Naive thymus-derived CD8-positive, alpha-beta T cell (primary cell): ENCODE data around the gene HELZ. TPM values are rescaled to one million over a fixed set of nuclear protein-coding genes. Genes with fewer than 3 reads are reported as not detected.
"Not testable (repeated sequence)": the region's sequence is repeated elsewhere in the genome, so short reads cannot be mapped to it uniquely, and the experiment has no call there.

Source experiments
- ATAC-seq, 2 donors: fragments of 150-1000 bp; cut with Tn5 transposase in 1 of 2; sonication (Bioruptor Pico), chemical (Tn5 transposase) in 1 of 2; 1 replicate in 1 of 2; 2 replicates in 1 of 2; pipeline ENCODE4 v1.10.0; 2021; ENCODE audit warnings: mild to moderate bottlenecking in 2 of 2, moderate library complexity in 2 of 2
- POLR2A ChIA-PET: fragments of 350-600 bp; sonication (Branson Sonifier 250); formaldehyde crosslinking; loops from one replicate; lab custom pipeline; 2021; ENCODE audit warnings: antibody characterized with exemption; lab: Charles Lee
- DNase-seq, 10 donors: peaks; one replicate each; pipeline versions ENCODE4 v3.0.0 to v3.0.0-alpha.2; 2020 to 2022
- H3K27ac Mint-ChIP-seq, 10 donors: one replicate each; pipeline ENCODE4 v1.8.0; 2020 to 2022; ENCODE audit warnings: mild to moderate bottlenecking in 10 of 10, mixed read lengths in 10 of 10, moderate library complexity in 4 of 10, inconsistent platforms in 1 of 10
- H3K27me3 Mint-ChIP-seq, 5 donors: one replicate each; pipeline ENCODE4 v1.8.0; 2021 to 2022; ENCODE audit warnings: mixed read lengths in 5 of 5
- H3K36me3 Mint-ChIP-seq, 3 donors: one replicate each; pipeline ENCODE4 v1.8.0; 2020 to 2022; ENCODE audit warnings: mixed read lengths in 3 of 3, mild to moderate bottlenecking in 2 of 3, inconsistent platforms in 1 of 3
- H3K4me1 Mint-ChIP-seq, 4 donors: one replicate each; pipeline ENCODE4 v1.8.0; 2021 to 2022; ENCODE audit warnings: mixed read lengths in 4 of 4
- H3K4me3 Mint-ChIP-seq, 10 donors: one replicate each; pipeline ENCODE4 v1.8.0; 2020 to 2022; ENCODE audit warnings: mild to moderate bottlenecking in 10 of 10, mixed read lengths in 10 of 10, moderate library complexity in 6 of 10, inconsistent platforms in 1 of 10
- H3K9me3 Mint-ChIP-seq, 9 donors: one replicate each; pipeline ENCODE4 v1.8.0; 2020 to 2022; ENCODE audit warnings: mixed read lengths in 9 of 9, mild to moderate bottlenecking in 3 of 9, inconsistent platforms in 1 of 9, moderate library complexity in 1 of 9
- polyA plus RNA-seq, 3 donors: library from polyadenylated mRNA; unstranded; fragments of 300-500 nt; fragmentation: Illumina TruSeq; gene quantifications; one replicate each; pipeline ENCODE4 v1.2.3, GENCODE V29; 2021
- total RNA-seq, 8 experiments: library from RNA in 2 of 8; stranded (reverse) in 2 of 8; gene quantifications; one replicate each; pipeline ENCODE4 v1.2.3 and lab custom pipeline; 2021 to 2026

The HELZ gene
- total and polyA plus RNA-seq, 5 experiments from 2014 or later, result 43.0 to 75.1 (median 48.6) TPM

GRCh38 chr17:67197023-67197422 is 48.0 kb downstream of the HELZ start:
- POLR2A ChIA-PET, result interaction anchor here (0.5 kb wide), 1 partner anchor 57 kb away, joined by 3 read pairs; no protein-coding TSS in a partner anchor
- H3K27me3 Mint-ChIP-seq, H3K4me3 Mint-ChIP-seq: not testable (repeated sequence)
- Mint-ChIP-seq H3K4me1 (peaks cover 8 to 18% (median 11%) of the 10 kb centered on the region in 4 donors), H3K27ac (peak overlapping the region in 6 of 10 donors; percentile 2 to 65 (median 53)), H3K9me3 (peaks cover 0 to 11% (median 0%) of the 10 kb centered on the region in 9 donors), H3K36me3 (peaks cover 15 to 78% (median 41%) of the 10 kb centered on the region in 3 donors)
- DNase-seq (peak in 1 of 10 donors; percentile 2), ATAC-seq (peak in 1 of 2 donors; percentile 39)

DNA sequence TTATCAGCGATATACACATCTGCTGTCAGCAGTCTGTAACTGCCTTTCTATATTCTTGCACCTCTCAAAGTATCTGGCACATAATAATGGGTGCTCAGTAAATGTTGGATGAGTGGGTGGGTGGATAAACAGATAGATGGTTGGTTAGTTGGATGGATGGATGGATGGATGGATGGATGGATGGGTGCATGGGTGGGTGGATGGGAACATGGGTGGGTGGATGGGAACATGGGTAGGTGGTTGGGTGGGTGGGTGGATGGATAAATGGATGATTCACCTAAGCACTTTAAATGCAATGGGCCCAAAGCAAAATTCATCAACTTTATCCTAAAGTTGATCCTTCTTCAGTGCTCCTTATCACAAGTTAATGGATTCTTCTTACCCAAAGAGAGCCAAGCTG is 48.6 kb downstream of the HELZ start:
- DNase-seq (no peak), ATAC-seq (no peak)
- Mint-ChIP-seq H3K4me1 (peaks cover 8 to 18% (median 11%) of the 10 kb centered on the region in 4 donors), H3K27ac (peak overlapping the region in 1 of 10 donors; percentile 53), H3K36me3 (peaks cover 15 to 75% (median 41%) of the 10 kb centered on the region in 3 donors), H3K4me3 (no peak overlapping the region), H3K27me3 (no peaks in the 10 kb centered on the region), H3K9me3 (peaks cover 0 to 11% (median 0%) of the 10 kb centered on the region in 9 donors)
- POLR2A ChIA-PET, result interaction anchor here (0.5 kb wide), 1 partner anchor 57 kb away, joined by 3 read pairs; no protein-coding TSS in a partner anchor

DNA sequence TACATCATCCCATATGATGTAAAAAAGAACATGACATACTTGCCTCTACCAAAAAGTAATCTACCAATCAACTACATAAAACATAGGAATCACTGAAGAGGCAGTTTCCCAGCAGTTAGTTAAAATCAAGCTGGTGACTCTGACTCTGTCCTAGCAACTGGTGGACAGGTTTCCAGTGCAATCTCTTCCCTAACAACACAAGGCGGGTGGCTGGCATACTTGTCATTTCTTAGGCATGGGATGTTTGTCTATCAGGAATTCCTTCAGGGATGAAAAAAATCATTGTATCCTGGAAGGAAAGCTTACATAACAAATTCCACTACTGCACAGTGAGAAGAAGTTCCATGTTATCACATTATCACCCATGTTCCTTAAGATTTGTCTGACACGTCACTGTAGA is 50.9 kb downstream of the HELZ start:
- Mint-ChIP-seq H3K9me3 (peaks cover 0 to 11% (median 0%) of the 10 kb centered on the region in 9 donors), H3K4me3 (no peak overlapping the region), H3K4me1 (peaks cover 6 to 11% (median 10%) of the 10 kb centered on the region in 4 donors), H3K27me3 (no peaks in the 10 kb centered on the region), H3K27ac (peak overlapping the region in 1 of 10 donors; percentile 43), H3K36me3 (peaks cover 9 to 69% (median 29%) of the 10 kb centered on the region in 3 donors)
- no peak for DNase-seq
- ATAC-seq, result no peak
- POLR2A ChIA-PET, result no interaction called here

GRCh38 chr17:67187927-67188326 is 57.1 kb downstream of the HELZ start:
- Mint-ChIP-seq H3K36me3 (peaks cover 9 to 57% (median 17%) of the 10 kb centered on the region in 3 donors), H3K9me3 (no peaks in the 10 kb centered on the region), H3K27me3 (no peaks in the 10 kb centered on the region), H3K27ac (no peak overlapping the region), H3K4me1 (peaks cover 0 to 12% (median 3%) of the 10 kb centered on the region in 4 donors), H3K4me3 (no peak overlapping the region)
- no peak for ATAC-seq
- POLR2A ChIA-PET, result no interaction called here
- DNase-seq, result no peak

GRCh38 chr17:67186782-67187181 is 58.2 kb downstream of the HELZ start:
- Mint-ChIP-seq H3K36me3 (peaks cover 9 to 60% (median 17%) of the 10 kb centered on the region in 3 donors), H3K4me3 (no peak overlapping the region), H3K9me3 (no peaks in the 10 kb centered on the region), H3K27me3 (no peaks in the 10 kb centered on the region), H3K27ac (no peak overlapping the region), H3K4me1 (peaks cover 0 to 12% (median 3%) of the 10 kb centered on the region in 4 donors)
- ATAC-seq (no peak), DNase-seq (no peak)
- POLR2A ChIA-PET, result no interaction called here

DNA sequence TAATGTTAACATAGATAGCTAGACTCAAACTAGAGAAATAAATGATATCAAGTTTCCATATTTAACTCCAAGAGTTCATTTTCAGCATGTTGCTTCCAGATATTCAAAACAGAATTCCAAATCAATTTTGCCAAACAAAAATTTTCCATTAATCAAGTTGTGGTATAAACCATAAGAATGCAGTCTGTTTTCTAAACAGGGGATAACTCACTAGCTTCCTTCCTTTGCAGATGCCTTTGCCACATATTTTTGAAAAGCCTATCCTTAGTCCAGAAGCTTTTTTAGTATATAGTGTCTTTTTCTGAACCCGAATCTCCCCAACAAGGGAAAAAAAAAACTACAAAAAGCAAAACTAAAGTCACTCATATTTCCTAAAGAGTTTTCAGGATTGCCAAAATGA is 61.5 kb downstream of the HELZ start:
- Mint-ChIP-seq H3K4me3 (no peak overlapping the region), H3K27ac (peak overlapping the region in 1 of 10 donors; percentile 43), H3K27me3 (no peaks in the 10 kb centered on the region), H3K4me1 (peaks cover 0 to 11% (median 3%) of the 10 kb centered on the region in 4 donors), H3K36me3 (peaks cover 6 to 60% (median 14%) of the 10 kb centered on the region in 3 donors), H3K9me3 (no peaks in the 10 kb centered on the region)
- no peak for DNase-seq
- ATAC-seq, result no peak
- POLR2A ChIA-PET, result interaction anchor here (0.6 kb wide), 1 partner anchor 105 kb away, joined by 5 read pairs; no protein-coding TSS in a partner anchor

DNA sequence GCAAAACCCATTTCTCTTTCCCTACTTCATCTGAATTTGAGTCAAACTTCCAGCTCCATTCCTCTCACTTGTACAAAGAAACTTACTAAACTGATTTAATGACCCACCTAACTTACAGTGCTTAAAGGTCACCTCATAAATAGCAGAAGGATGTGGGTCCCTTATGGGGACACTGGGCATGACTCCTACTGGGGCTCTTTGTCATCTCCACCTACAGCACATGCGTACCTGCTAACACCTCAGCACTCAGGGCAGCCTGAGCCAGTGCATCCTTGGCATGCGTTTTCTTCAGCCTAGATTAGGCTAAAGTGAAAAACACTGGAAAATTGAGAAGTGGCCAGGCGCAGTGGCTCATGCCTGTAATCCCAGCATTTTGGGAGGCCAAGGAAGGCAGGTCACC is 63.2 kb downstream of the HELZ start:
- DNase-seq (no peak), ATAC-seq (no peak)
- Mint-ChIP-seq H3K4me1 (peaks cover 0 to 5% (median 2%) of the 10 kb centered on the region in 4 donors), H3K4me3 (no peak overlapping the region), H3K36me3 (peaks cover 7 to 57% (median 8%) of the 10 kb centered on the region in 3 donors), H3K9me3 (no peaks in the 10 kb centered on the region), H3K27ac (peak overlapping the region in 1 of 10 donors; percentile 31), H3K27me3 (no peaks in the 10 kb centered on the region)
- POLR2A ChIA-PET, result no interaction called here

GRCh38 chr17:67180275-67180674 is 64.7 kb downstream of the HELZ start:
- peak overlapping the region in 1 of 10 donors; percentile 72 for H3K27ac Mint-ChIP-seq
- no peaks in the 10 kb centered on the region for H3K9me3 Mint-ChIP-seq
- POLR2A ChIA-PET, result no interaction called here
- DNase-seq (no peak), ATAC-seq (no peak)
- peaks cover 0 to 1% (median 0%) of the 10 kb centered on the region in 4 donors for H3K4me1 Mint-ChIP-seq
- no peak overlapping the region for H3K4me3 Mint-ChIP-seq
- no peaks in the 10 kb centered on the region for H3K27me3 Mint-ChIP-seq
- peaks cover 7 to 57% (median 15%) of the 10 kb centered on the region in 3 donors for H3K36me3 Mint-ChIP-seq

DNA sequence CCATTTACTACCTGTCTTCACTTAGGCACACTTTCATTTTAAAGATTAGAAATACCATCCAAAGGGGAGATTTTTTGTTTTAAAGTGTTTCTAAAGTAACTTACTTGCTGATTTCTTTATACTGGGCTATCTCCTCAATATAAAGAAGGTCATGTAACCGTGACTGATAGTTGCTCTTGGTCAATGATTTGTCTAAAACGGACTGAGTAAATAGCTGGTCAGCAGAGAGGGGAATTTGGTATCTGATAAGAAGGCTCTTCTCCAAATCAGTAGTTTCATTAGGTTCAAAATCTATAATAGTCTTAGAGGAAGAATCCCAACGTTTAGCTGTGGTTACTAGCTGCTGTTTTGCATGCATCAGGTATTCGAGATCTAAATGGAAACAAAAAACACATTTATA is 66.4 kb downstream of the HELZ start:
- H3K4me1 Mint-ChIP-seq, result peaks cover 0 to 2% (median 0%) of the 10 kb centered on the region in 4 donors
- peaks cover 7 to 65% (median 21%) of the 10 kb centered on the region in 3 donors for H3K36me3 Mint-ChIP-seq
- H3K4me3 Mint-ChIP-seq, result no peak overlapping the region
- DNase-seq (no peak), ATAC-seq (no peak)
- POLR2A ChIA-PET, result interaction anchor here (0.6 kb wide), 1 partner anchor 373 kb away, joined by 3 read pairs; no protein-coding TSS in a partner anchor
- no peaks in the 10 kb centered on the region for H3K9me3 Mint-ChIP-seq
- H3K27ac Mint-ChIP-seq, result no peak overlapping the region
- no peaks in the 10 kb centered on the region for H3K27me3 Mint-ChIP-seq

GRCh38 chr17:67177732-67178131 is 67.3 kb downstream of the HELZ start:
- Mint-ChIP-seq H3K4me1 (peaks cover 0 to 5% (median 0%) of the 10 kb centered on the region in 4 donors), H3K4me3 (no peak overlapping the region), H3K36me3 (peaks cover 7 to 67% (median 21%) of the 10 kb centered on the region in 3 donors), H3K9me3 (no peaks in the 10 kb centered on the region), H3K27ac (no peak overlapping the region), H3K27me3 (no peaks in the 10 kb centered on the region)
- no peak for DNase-seq
- no peak for ATAC-seq
- POLR2A ChIA-PET, result no interaction called here

GRCh38 chr17:67174190-67174589 is 70.8 kb downstream of the HELZ start:
- Mint-ChIP-seq H3K27me3 (no peaks in the 10 kb centered on the region), H3K9me3 (no peaks in the 10 kb centered on the region), H3K36me3 (peaks cover 7 to 70% (median 17%) of the 10 kb centered on the region in 3 donors), H3K4me1 (peaks cover 8 to 16% (median 14%) of the 10 kb centered on the region in 4 donors), H3K4me3 (no peak overlapping the region), H3K27ac (peak overlapping the region in 1 of 10 donors; percentile 62)
- no peak for ATAC-seq
- POLR2A ChIA-PET, result no interaction called here
- no peak for DNase-seq

- ATAC-seq, result no peak
- peak overlapping the region in 2 of 10 donors; percentile 1 to 6 for H3K27ac Mint-ChIP-seq
- no peak overlapping the region for H3K4me3 Mint-ChIP-seq
- peaks cover 0 to 68% (median 14%) of the 10 kb centered on the region in 3 donors for H3K36me3 Mint-ChIP-seq
- no peak for DNase-seq
- POLR2A ChIA-PET, result interaction anchor here (0.6 kb wide), 1 partner anchor 583 kb away, joined by 6 read pairs; no protein-coding TSS in a partner anchor
- no peaks in the 10 kb centered on the region for H3K9me3 Mint-ChIP-seq
- peaks cover 8 to 16% (median 14%) of the 10 kb centered on the region in 4 donors for H3K4me1 Mint-ChIP-seq
- no peaks in the 10 kb centered on the region for H3K27me3 Mint-ChIP-seq
These were observed 73.4 kb downstream of the HELZ start for GRCh38 chr17:67171560-67171959.

- POLR2A ChIA-PET, result no interaction called here
- no peaks in the 10 kb centered on the region for H3K9me3 Mint-ChIP-seq
- H3K36me3 Mint-ChIP-seq, result peaks cover 11 to 74% (median 23%) of the 10 kb centered on the region in 3 donors
- peaks cover 10 to 17% (median 14%) of the 10 kb centered on the region in 4 donors for H3K4me1 Mint-ChIP-seq
- no peak overlapping the region for H3K4me3 Mint-ChIP-seq
- H3K27ac Mint-ChIP-seq, result peak overlapping the region in 1 of 10 donors; percentile 38
- DNase-seq, result no peak
- no peaks in the 10 kb centered on the region for H3K27me3 Mint-ChIP-seq
- ATAC-seq, result no peak
These were observed 76.5 kb downstream of the HELZ start for GRCh38 chr17:67168496-67168895.
